HEK293 (cell line): Measurements from ENCODE around the gene LYL1.
A peak's percentile ranks its signal among the peaks of the same experiment; 100 is the strongest.

Experiments
- CTCF ChIA-PET: fragments of 350-600 bp; formaldehyde crosslinking; extraction: SDS; loops from one replicate; lab custom pipeline; 2021; ENCODE audit warnings: antibody characterized with exemption; lab: Yijun Ruan, JAX
- POLR2A ChIA-PET: fragments of 300-600 bp; formaldehyde crosslinking; extraction: SDS; loops from one replicate; lab custom pipeline; 2020; ENCODE audit warnings: antibody characterized with exemption, inconsistent platforms; lab: Yijun Ruan, JAX
- H3K27ac ChIP-seq: fragments of 200-500 bp; sonication (Bioruptor generic); 2 replicates; pipeline ENCODE4 v1.5.1; 2014; ENCODE audit warnings: low read depth, low read length, control low read depth, inconsistent platforms; ENCODE audit errors: extremely low read depth
- H3K36me3 ChIP-seq, 2 experiments: fragments of 200-500 bp in 1 of 2; sonication (Bioruptor generic) in 1 of 2; 1 replicate in 1 of 2; 2 replicates in 1 of 2; pipeline ENCODE4 v1.5.1; 2014 to 2017; ENCODE audit warnings: inconsistent platforms in 2 of 2, low read length in 2 of 2; ENCODE audit not compliant: control insufficient read depth in 2 of 2, insufficient read depth in 1 of 2
- H3K4me1 ChIP-seq: fragments of 200-500 bp; sonication (Bioruptor generic); 2 replicates; pipeline ENCODE4 v1.5.1; 2014; ENCODE audit warnings: mild to moderate bottlenecking, low read length, inconsistent platforms; ENCODE audit not compliant: control insufficient read depth, insufficient read depth
- H3K4me3 ChIP-seq: 2 replicates; pipeline ENCODE4 v1.5.1; 2011; ENCODE audit warnings: low read depth, mild to moderate bottlenecking, control low read depth, low read length, moderate library complexity
- H3K9me3 ChIP-seq: fragments of 200-500 bp; sonication (Bioruptor generic); 2 replicates; pipeline ENCODE4 v1.5.1; 2014; ENCODE audit warnings: low read depth, low read length, inconsistent platforms; ENCODE audit not compliant: control insufficient read depth, insufficient read depth
- BCL11A ChIP-seq: fragments of 450-650 bp; formaldehyde crosslinking; IDR thresholded peaks from 2 replicates; pipeline ENCODE4 v1.5.1; 2016; ENCODE audit warnings: low read depth, missing biosample characterization, missing genetic modification characterization
- BCL11B ChIP-seq: fragments of 450-650 bp; formaldehyde crosslinking; IDR thresholded peaks from 2 replicates; pipeline ENCODE4 v1.5.1; 2016; ENCODE audit warnings: low read depth, missing biosample characterization, missing genetic modification characterization
- GLIS2 ChIP-seq: fragments of 450-650 bp; formaldehyde crosslinking; IDR thresholded peaks from 2 replicates; pipeline ENCODE4 v1.5.1; 2016; ENCODE audit warnings: missing biosample characterization, missing genetic modification characterization
- IKZF3 ChIP-seq: fragments of 450-650 bp; IDR thresholded peaks from 2 replicates; pipeline ENCODE4 v1.5.0; 2018; ENCODE audit warnings: missing biosample characterization, mild to moderate bottlenecking, missing genetic modification characterization, moderate library complexity
- KLF1 ChIP-seq: fragments of 450-650 bp; formaldehyde crosslinking; IDR thresholded peaks from 2 replicates; pipeline ENCODE4 v1.5.1; 2016; ENCODE audit warnings: missing biosample characterization, missing genetic modification characterization
- KLF8 ChIP-seq: fragments of 450-650 bp; formaldehyde crosslinking; IDR thresholded peaks from 2 replicates; pipeline ENCODE4 v1.5.1; 2016; ENCODE audit warnings: missing biosample characterization, missing genetic modification characterization
- KLF9 ChIP-seq: fragments of 450-650 bp; formaldehyde crosslinking; IDR thresholded peaks from 2 replicates; pipeline ENCODE4 v1.5.1; 2016; ENCODE audit warnings: missing biosample characterization, missing genetic modification characterization, low read depth
- ZBTB7A ChIP-seq: fragments of 450-650 bp; formaldehyde crosslinking; IDR thresholded peaks from 2 replicates; pipeline ENCODE4 v1.5.1; 2016; ENCODE audit warnings: low read depth, missing biosample characterization, missing genetic modification characterization
- ZFP69B ChIP-seq: fragments of 450-650 bp; formaldehyde crosslinking; IDR thresholded peaks from 2 replicates; pipeline ENCODE4 v1.5.1; 2016; ENCODE audit warnings: missing biosample characterization, missing genetic modification characterization
- ZNF121 ChIP-seq: fragments of 450-650 bp; formaldehyde crosslinking; IDR thresholded peaks from 2 replicates; pipeline ENCODE4 v1.5.1; 2016; ENCODE audit warnings: missing biosample characterization, missing genetic modification characterization
- ZNF211 ChIP-seq: fragments of 450-650 bp; formaldehyde crosslinking; IDR thresholded peaks from 2 replicates; pipeline ENCODE4 v1.5.1; 2016; ENCODE audit warnings: low read depth, missing biosample characterization, missing genetic modification characterization
- ZNF426 ChIP-seq: fragments of 450-650 bp; formaldehyde crosslinking; IDR thresholded peaks from 2 replicates; pipeline ENCODE4 v1.5.1; 2017; ENCODE audit warnings: missing biosample characterization, missing genetic modification characterization, mild to moderate bottlenecking, inconsistent platforms, moderate library complexity
- ZNF600 ChIP-seq: fragments of 450-650 bp; formaldehyde crosslinking; IDR thresholded peaks from 2 replicates; pipeline ENCODE4 v1.5.1; 2016; ENCODE audit warnings: missing biosample characterization, missing genetic modification characterization
- ZNF768 ChIP-seq: fragments of 450-650 bp; formaldehyde crosslinking; IDR thresholded peaks from 2 replicates; pipeline ENCODE4 v1.5.1; 2018; ENCODE audit warnings: missing biosample characterization, mild to moderate bottlenecking, missing genetic modification characterization
- TF ChIP-seq, protein P1 (sequence below): fragments of 450-650 bp; formaldehyde crosslinking; IDR thresholded peaks from 2 replicates; pipeline ENCODE4 v1.5.1; 2016; ENCODE audit warnings: missing biosample characterization, missing genetic modification characterization, borderline replicate concordance
- TF ChIP-seq, protein P2 (sequence below): fragments of 450-650 bp; formaldehyde crosslinking; IDR thresholded peaks from 2 replicates; pipeline ENCODE4 v1.5.1; 2016; ENCODE audit warnings: missing biosample characterization, missing genetic modification characterization
- TF ChIP-seq, protein P3 (sequence below): fragments of 450-650 bp; formaldehyde crosslinking; IDR thresholded peaks from 2 replicates; pipeline ENCODE4 v1.5.1; 2016; ENCODE audit warnings: missing biosample characterization, missing genetic modification characterization
- TF ChIP-seq, protein P4 (sequence below): fragments of 450-650 bp; formaldehyde crosslinking; IDR thresholded peaks from 2 replicates; pipeline ENCODE4 v1.5.1; 2016; ENCODE audit warnings: missing biosample characterization, missing genetic modification characterization
- TF ChIP-seq, protein P5 (sequence below): fragments of 450-650 bp; formaldehyde crosslinking; IDR thresholded peaks from 2 replicates; pipeline ENCODE4 v1.5.1; 2016; ENCODE audit warnings: missing biosample characterization, missing genetic modification characterization

LYL1 gene

DNA sequence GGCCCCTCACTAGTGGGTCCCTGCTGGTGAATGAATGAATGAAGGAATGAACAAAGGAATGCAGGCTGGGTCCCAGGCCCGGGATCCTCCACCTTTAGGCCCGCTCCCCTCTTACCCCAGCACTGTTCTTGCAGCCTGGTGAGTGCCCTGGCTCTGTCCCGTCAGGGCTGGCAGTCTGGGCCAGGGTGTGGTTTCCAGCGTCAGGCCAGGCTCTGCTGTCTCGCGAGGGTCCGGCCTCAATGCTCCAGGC is 317 bp downstream of the LYL1 start:
- no peaks in the 10 kb centered on the region for H3K4me1 ChIP-seq
- no peak overlapping the region for H3K4me3 ChIP-seq
- CTCF ChIA-PET = no interaction called here

DNA sequence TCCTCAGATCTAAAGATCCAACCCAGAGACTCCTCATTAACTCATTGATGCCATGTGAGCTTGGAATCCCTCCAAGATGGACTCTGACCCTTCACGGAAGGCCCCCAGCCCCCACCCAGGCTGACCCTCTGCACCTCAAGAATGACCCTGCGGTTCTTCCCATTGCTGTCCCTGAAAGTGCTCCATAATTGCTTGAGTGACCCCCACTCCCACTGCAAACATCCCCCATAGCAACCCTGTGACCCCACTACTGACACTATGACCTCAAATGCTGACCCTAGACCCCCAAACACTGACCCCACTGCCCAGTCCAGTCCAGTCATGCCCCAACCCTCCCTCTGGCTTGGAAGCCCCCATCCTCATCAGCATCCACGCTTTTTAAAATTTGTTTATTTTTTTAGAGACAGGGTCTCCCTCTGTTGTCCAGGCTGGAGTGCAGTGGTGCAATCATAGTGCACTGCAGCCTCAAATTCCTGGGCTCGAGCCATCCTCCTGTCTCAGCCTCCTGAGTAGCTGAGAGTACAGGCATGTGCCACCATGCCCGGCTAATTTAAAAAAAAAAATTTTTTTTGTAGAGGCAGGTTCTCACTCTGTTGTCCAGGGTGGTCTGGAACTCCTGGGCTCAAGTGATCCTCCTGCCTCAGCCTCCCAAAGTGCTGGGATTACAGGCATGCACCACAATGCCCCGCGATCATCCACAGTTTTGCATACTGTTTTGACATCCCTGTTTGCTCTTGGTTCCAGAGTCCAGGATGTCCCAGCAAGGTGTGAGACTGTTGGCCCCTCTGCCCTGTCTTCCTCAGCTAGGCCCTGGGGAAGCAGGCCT is 855 bp downstream of the LYL1 start:
- CTCF ChIA-PET = interaction anchor here (0.7 to 1.5 kb wide), 2 partner anchors 136 to 137 kb away, joined by 3 to 11 read pairs; no protein-coding TSS in a partner anchor
- Histone ChIP-seq H3K4me3 (no peak overlapping the region), H3K27ac (no peak overlapping the region), H3K4me1 (no peaks in the 10 kb centered on the region), H3K36me3 (peaks cover 0 to 31% of the 10 kb centered on the region in 2 experiments; a peak in 2 of 3 replicates), H3K9me3 (no peaks in the 10 kb centered on the region)
- peak; percentile 42; the same call in 1 of the 2 replicates for TF ChIP-seq ZBTB7A
- TF ChIP-seq ZNF121 (tag by site-specific recombination) = peak; percentile 80
- no peak for TF ChIP-seq KLF1 (tag by site-specific recombination)
- TF ChIP-seq, protein P1, sequence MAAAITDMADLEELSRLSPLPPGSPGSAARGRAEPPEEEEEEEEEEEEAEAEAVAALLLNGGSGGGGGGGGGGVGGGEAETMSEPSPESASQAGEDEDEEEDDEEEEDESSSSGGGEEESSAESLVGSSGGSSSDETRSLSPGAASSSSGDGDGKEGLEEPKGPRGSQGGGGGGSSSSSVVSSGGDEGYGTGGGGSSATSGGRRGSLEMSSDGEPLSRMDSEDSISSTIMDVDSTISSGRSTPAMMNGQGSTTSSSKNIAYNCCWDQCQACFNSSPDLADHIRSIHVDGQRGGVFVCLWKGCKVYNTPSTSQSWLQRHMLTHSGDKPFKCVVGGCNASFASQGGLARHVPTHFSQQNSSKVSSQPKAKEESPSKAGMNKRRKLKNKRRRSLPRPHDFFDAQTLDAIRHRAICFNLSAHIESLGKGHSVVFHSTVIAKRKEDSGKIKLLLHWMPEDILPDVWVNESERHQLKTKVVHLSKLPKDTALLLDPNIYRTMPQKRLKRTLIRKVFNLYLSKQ = no peak
- TF ChIP-seq BCL11B (tag by site-specific recombination) = peak; percentile 98
- TF ChIP-seq BCL11A (tag by site-specific recombination) = peak; percentile 87
- no peak for TF ChIP-seq ZNF211 (tag by site-specific recombination)
- TF ChIP-seq, protein P2, sequence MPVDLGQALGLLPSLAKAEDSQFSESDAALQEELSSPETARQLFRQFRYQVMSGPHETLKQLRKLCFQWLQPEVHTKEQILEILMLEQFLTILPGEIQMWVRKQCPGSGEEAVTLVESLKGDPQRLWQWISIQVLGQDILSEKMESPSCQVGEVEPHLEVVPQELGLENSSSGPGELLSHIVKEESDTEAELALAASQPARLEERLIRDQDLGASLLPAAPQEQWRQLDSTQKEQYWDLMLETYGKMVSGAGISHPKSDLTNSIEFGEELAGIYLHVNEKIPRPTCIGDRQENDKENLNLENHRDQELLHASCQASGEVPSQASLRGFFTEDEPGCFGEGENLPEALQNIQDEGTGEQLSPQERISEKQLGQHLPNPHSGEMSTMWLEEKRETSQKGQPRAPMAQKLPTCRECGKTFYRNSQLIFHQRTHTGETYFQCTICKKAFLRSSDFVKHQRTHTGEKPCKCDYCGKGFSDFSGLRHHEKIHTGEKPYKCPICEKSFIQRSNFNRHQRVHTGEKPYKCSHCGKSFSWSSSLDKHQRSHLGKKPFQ (tag by site-specific recombination) = no peak
- TF ChIP-seq, protein P3, sequence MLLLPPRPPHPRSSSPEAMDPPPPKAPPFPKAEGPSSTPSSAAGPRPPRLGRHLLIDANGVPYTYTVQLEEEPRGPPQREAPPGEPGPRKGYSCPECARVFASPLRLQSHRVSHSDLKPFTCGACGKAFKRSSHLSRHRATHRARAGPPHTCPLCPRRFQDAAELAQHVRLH (tag by site-specific recombination) = no peak
- TF ChIP-seq, protein P4, sequence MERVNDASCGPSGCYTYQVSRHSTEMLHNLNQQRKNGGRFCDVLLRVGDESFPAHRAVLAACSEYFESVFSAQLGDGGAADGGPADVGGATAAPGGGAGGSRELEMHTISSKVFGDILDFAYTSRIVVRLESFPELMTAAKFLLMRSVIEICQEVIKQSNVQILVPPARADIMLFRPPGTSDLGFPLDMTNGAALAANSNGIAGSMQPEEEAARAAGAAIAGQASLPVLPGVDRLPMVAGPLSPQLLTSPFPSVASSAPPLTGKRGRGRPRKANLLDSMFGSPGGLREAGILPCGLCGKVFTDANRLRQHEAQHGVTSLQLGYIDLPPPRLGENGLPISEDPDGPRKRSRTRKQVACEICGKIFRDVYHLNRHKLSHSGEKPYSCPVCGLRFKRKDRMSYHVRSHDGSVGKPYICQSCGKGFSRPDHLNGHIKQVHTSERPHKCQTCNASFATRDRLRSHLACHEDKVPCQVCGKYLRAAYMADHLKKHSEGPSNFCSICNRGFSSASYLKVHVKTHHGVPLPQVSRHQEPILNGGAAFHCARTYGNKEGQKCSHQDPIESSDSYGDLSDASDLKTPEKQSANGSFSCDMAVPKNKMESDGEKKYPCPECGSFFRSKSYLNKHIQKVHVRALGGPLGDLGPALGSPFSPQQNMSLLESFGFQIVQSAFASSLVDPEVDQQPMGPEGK = no peak
- POLR2A ChIA-PET = interaction anchor here (1.2 kb wide), 1 partner anchor 54 kb away, joined by 3 read pairs; no protein-coding TSS in a partner anchor

More for the DNA sequence above, 317 bp downstream of the LYL1 start:
- Histone ChIP-seq H3K36me3 (peaks cover 0 to 34% of the 10 kb centered on the region in 2 experiments; a peak in 2 of 3 replicates), H3K9me3 (no peaks in the 10 kb centered on the region), H3K27ac (no peak overlapping the region)
- no peak for TF ChIP-seq ZNF768
- POLR2A ChIA-PET = no interaction called here

DNA sequence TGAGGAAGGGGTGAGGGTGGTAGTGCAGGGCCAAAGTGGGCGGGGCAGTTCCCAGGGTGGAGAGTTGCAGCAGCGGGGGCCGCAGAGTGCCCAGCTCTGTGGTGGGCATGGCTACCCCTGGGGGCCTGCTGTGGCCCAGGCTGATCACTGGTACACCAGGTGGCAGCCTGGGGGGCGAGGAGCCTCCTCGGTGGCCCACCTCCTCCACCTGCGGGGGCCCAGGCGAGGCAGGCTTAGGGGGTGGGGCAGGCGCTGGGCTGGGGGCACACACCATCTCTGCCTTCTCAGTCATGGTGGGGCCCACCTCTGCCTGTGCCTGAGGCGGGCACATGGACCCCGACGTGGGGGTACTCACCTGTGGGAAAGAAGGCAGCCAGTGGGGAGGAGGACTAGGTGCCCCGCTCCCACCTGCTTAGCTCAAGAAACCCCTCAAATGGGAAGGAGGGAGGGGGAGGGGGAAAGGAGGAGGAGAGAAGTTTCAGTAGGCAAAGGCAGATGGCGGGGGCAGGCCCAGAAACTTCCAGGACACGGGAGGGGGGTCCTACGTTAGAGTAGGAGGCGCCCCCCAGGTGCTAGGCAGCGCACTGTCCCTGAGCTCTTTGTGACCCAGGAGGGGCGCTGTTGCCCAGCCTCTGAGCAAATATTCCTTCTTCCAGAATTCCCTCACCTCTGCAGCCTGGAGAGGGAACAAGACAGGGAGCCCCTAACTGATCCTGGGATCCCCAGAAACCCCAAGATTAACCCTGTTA is 1.6 kb downstream of the LYL1 start:
- no peak overlapping the region for H3K4me3 ChIP-seq
- CTCF ChIA-PET = interaction anchor here (0.7 to 1.5 kb wide), 3 partner anchors 40 to 137 kb away, joined by 3 to 11 read pairs (median 4); no protein-coding TSS in a partner anchor
- POLR2A ChIA-PET = interaction anchor here (0.6 to 1.2 kb wide), 3 partner anchors 54 to 213 kb away, joined by 3 to 5 read pairs (median 3); no protein-coding TSS in a partner anchor

More for the DNA sequence above, 1.6 kb downstream of the LYL1 start:
- Histone ChIP-seq H3K4me1 (no peaks in the 10 kb centered on the region), H3K36me3 (peaks cover 0 to 28% of the 10 kb centered on the region in 2 experiments; a peak in 2 of 3 replicates), H3K27ac (no peak overlapping the region), H3K9me3 (no peaks in the 10 kb centered on the region)
- TF ChIP-seq GLIS2 (peak; percentile 51; the same call in 1 of the 2 replicates), KLF9 (tag by site-specific recombination) (peak; percentile 56), ZNF600 (tag by site-specific recombination) (peak; percentile 26; the same call in 1 of the 2 replicates), ZFP69B (peak; percentile 32; the same call in 1 of the 2 replicates), ZNF426 (tag by site-specific recombination) (no peak), KLF8 (tag by site-specific recombination) (no peak), IKZF3 (tag by site-specific recombination) (0 out of 2 replicates have a peak, but pooled peaks have one; percentile 61)
- TF ChIP-seq, protein P5, sequence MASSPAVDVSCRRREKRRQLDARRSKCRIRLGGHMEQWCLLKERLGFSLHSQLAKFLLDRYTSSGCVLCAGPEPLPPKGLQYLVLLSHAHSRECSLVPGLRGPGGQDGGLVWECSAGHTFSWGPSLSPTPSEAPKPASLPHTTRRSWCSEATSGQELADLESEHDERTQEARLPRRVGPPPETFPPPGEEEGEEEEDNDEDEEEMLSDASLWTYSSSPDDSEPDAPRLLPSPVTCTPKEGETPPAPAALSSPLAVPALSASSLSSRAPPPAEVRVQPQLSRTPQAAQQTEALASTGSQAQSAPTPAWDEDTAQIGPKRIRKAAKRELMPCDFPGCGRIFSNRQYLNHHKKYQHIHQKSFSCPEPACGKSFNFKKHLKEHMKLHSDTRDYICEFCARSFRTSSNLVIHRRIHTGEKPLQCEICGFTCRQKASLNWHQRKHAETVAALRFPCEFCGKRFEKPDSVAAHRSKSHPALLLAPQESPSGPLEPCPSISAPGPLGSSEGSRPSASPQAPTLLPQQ = peak; percentile 61
